Measurements from ENCODE around the gene TGM5.
"Not testable (repeated sequence)": the region's sequence is repeated elsewhere in the genome, so short reads cannot be mapped to it uniquely, and the experiment has no call there.

TGM5 gene

GRCh38 chr15:43277901-43278300, 11.2 kb upstream of the TGM5 start:
- DNase-seq (ENCODE audit: extremely low spot score), result no peak
- ChIA-PET CTCF (interaction anchor here (1.0 to 9.0 kb wide), 4 partner anchors 8 to 94 kb away, joined by 3 to 88 read pairs (median 28); no protein-coding TSS in a partner anchor), POLR2A (no interaction called here)
- TF ChIP-seq CTCF (IDR thresholded peaks at IDR 0.05; ENCODE audit: control extremely low read depth, extremely low read depth, low read depth, missing control alignments), result no peak

GRCh38 chr15:43277231-43277823, 10.6 kb upstream of the TGM5 start:
- POLR2A ChIA-PET, result no interaction called here
- CTCF ChIA-PET, result interaction anchor here (1.0 to 9.0 kb wide), 5 partner anchors 8 to 93 kb away, joined by 3 to 88 read pairs (median 5); no protein-coding TSS in a partner anchor
- TF ChIP-seq CTCF (IDR thresholded peaks at IDR 0.05; ENCODE audit: control extremely low read depth, extremely low read depth, low read depth, missing control alignments), result no peak
- no peak for DNase-seq (ENCODE audit: extremely low spot score)

GRCh38 chr15:43276563-43277200, 10.0 kb upstream of the TGM5 start:
- ChIA-PET POLR2A (no interaction called here), CTCF (interaction anchor here (1.2 to 9.0 kb wide), 7 partner anchors 9 to 73 kb away, joined by 3 to 88 read pairs (median 5); partner anchors contain the start of gene TGM5)
- no peak for TF ChIP-seq CTCF (IDR thresholded peaks at IDR 0.05; ENCODE audit: control extremely low read depth, extremely low read depth, low read depth, missing control alignments)
- DNase-seq (ENCODE audit: extremely low spot score), result no peak

GRCh38 chr15:43275740-43276562, 9.2 kb upstream of the TGM5 start:
- no peak for TF ChIP-seq CTCF (IDR thresholded peaks at IDR 0.05; ENCODE audit: control extremely low read depth, extremely low read depth, low read depth, missing control alignments)
- ChIA-PET POLR2A (no interaction called here), CTCF (interaction anchor here (1.2 to 9.0 kb wide), 7 partner anchors 9 to 72 kb away, joined by 3 to 88 read pairs (median 5); partner anchors contain the start of gene TGM5)
- no peak for DNase-seq (ENCODE audit: extremely low spot score)

- no peak for TF ChIP-seq CTCF (IDR thresholded peaks at IDR 0.05; ENCODE audit: control extremely low read depth, extremely low read depth, low read depth, missing control alignments)
- DNase-seq (ENCODE audit: extremely low spot score), result no peak
- ChIA-PET POLR2A (no interaction called here), CTCF (interaction anchor here (2.1 to 9.0 kb wide), 3 partner anchors 12 to 48 kb away, joined by 4 to 88 read pairs (median 51); no protein-coding TSS in a partner anchor)
These were observed 7.4 kb upstream of the TGM5 start for GRCh38 chr15:43274136-43274535.

GRCh38 chr15:43273243-43273642, 6.5 kb upstream of the TGM5 start:
- TF ChIP-seq CTCF (IDR thresholded peaks at IDR 0.05; ENCODE audit: control extremely low read depth, extremely low read depth, low read depth, missing control alignments), result no peak
- CTCF ChIA-PET, result interaction anchor here (2.1 to 9.0 kb wide), 3 partner anchors 12 to 47 kb away, joined by 4 to 88 read pairs (median 51); no protein-coding TSS in a partner anchor
- DNase-seq (ENCODE audit: extremely low spot score), result no peak
- POLR2A ChIA-PET, result no interaction called here

- POLR2A ChIA-PET; DNase-seq (ENCODE audit: extremely low spot score): not testable (repeated sequence)
- CTCF ChIA-PET, result interaction anchor here (2.1 to 9.0 kb wide), 4 partner anchors 31 to 46 kb away, joined by 4 to 250 read pairs (median 67); partner anchors contain the start of gene EPB42
These were observed 5.2 kb upstream of the TGM5 start for GRCh38 chr15:43271908-43272307.
